SH-SY5Y (cell line): ENCODE results near the gene VENTX.

ENCODE experiments used
- GATA2 ChIP-seq: IDR thresholded peaks from 2 replicates; pipeline ENCODE4 v1.6.1; 2011; ENCODE audit warnings: mild to moderate bottlenecking, low read depth, low read length
- GATA3 ChIP-seq: IDR thresholded peaks from 2 replicates; pipeline ENCODE4 v1.6.1; 2011; ENCODE audit warnings: low read depth, mild to moderate bottlenecking, low read length, moderate library complexity

The VENTX gene

GRCh38 chr10:133198621-133199487 lies 38.8 kb upstream of the VENTX start:
- TF ChIP-seq GATA3 (no peak), GATA2 (no peak)

DNA sequence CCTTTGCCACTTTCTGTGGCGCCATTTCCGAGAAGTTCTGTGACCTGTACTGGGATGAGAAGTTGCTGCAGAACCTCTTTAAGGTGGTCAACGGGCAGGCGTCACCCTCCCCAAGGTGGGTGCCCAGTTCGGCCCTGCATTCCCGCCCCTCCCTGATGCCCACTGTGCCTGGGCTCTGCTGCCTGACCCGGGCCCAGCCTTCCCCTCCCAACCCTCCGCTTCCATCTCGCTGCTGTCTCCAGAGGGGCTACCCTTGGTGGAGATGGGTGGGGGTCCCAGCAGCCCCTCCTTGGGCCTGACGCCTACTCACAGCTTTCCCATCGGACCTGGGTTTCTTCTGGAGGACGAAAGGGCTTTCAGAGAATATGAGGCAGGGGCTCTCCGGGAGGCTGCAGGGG lies 38.2 kb upstream of the VENTX start:
- TF ChIP-seq GATA2 (no peak), GATA3 (no peak)

- no peak for TF ChIP-seq GATA2
- no peak for TF ChIP-seq GATA3
These were observed 37.6 kb upstream of the VENTX start for GRCh38 chr10:133199992-133200611.

DNA sequence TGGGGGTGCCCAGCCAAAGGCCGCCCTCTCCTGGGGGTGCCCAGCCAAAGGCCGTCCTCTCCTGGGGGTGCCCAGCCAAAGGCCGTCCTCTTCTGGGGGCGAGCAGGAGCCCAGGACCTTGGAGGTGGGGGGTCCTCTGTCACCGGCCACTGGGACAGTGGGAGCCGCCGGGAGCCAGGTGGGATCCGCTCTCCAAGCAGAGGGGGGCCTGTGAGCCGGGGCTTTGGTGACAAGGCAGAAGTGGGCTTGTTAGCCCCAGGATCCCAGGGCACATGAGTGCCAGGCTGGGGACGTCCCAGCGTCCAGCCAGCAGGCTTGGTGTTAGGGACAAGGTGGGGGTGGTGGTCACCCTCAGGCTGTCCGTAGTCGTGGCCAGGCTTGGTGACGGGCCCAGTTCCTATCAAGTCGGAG lies 37.0 kb upstream of the VENTX start:
- TF ChIP-seq GATA3, result no peak
- TF ChIP-seq GATA2, result no peak

- no peak for TF ChIP-seq GATA2
- no peak for TF ChIP-seq GATA3
These were observed 36.3 kb upstream of the VENTX start for GRCh38 chr10:133201151-133201947.

- no peak for TF ChIP-seq GATA2
- TF ChIP-seq GATA3, result no peak
These were observed 35.5 kb upstream of the VENTX start for GRCh38 chr10:133201948-133202725.

DNA sequence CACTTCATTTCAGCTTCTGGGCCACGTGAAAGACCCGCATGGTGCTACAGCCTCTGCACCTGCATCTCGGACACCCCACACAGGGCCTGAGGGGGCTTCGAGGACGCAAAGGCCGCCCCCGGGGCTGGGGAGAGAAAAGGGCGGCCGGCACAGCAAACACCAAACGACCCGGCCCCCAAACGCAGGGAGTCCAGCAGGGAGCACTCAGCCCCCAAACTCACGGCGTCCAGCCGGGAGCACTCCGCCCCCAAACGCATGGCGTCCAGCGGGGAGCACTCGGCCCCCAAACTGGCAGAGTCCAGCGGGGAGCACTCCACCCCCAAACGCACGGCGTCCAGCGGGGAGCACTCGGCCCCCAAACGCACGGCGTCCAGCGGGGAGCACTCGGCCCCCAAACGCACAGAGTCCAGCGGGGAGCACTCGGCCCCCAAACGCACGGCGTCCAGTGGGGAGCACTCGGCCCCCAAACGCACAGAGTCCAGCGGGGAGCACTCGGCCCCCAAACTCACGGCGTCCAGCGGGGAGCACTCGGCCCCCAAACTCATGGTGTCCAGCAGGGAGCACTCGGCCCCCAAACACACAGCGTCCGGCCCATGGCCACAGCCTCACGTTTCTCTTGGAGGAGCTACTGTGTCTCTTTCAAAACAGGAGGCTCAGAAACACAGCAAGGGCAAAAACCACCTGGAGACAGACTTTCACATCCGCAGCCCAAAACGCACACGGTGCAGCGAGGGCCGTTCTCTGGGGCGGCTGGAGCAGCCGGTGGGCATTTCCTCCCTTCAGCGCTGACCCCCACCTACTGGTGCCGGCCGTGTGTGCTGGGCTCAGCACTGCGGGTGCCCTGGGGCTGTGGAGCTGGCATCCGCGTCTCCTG lies 34.6 kb upstream of the VENTX start:
- no peak for TF ChIP-seq GATA2
- no peak for TF ChIP-seq GATA3

DNA sequence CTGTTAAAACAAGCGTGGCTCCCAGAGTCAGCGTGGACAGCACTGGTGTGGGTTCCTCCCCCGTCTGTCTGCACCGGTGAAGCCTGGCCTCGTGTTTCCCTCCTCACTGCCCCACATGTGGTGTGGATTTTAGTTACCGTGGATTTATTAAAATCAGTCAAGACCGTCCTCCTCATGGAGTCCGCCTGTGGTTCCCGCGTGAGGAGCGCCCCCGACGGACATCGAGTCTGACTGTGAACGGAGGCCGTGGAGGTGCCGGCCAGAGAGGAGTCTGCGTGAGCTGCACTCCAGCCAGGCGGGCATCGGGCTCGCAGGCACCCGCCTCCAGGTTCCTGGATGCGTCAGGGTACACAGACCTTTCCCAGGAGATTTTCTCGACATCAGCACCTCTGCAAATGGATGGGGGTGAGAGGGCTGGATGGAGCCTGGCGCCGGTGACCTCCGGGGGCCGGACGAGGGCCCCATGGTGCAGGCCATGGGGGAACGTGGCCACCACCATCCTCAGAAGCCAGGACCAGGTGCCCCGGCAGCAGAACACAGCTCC lies 33.9 kb upstream of the VENTX start:
- no peak for TF ChIP-seq GATA3
- TF ChIP-seq GATA2, result no peak

GRCh38 chr10:133204226-133205015 lies 33.2 kb upstream of the VENTX start:
- TF ChIP-seq GATA3 (no peak), GATA2 (no peak)

- TF ChIP-seq GATA3 (no peak), GATA2 (no peak)
These were observed 32.5 kb upstream of the VENTX start for GRCh38 chr10:133205146-133205545.

- no peak for TF ChIP-seq GATA2
- TF ChIP-seq GATA3, result no peak
These were observed 31.2 kb upstream of the VENTX start for GRCh38 chr10:133206356-133207040.
